Nephron progenitor cell (in vitro differentiated cells): ENCODE results near the gene CHD5.

Experiments used
- DNase-seq: peaks from one replicate; pipeline ENCODE4 v3.0.0; 2021
- H3K27ac Mint-ChIP-seq: 2 replicates; pipeline ENCODE4 v1.8.0; 2021; ENCODE audit warnings: mild to moderate bottlenecking, moderate library complexity, mixed read lengths
- H3K27me3 Mint-ChIP-seq: 2 replicates; pipeline ENCODE4 v1.8.0; 2021; ENCODE audit warnings: mild to moderate bottlenecking, low read depth, mixed read lengths; ENCODE audit not compliant: poor library complexity
- H3K36me3 Mint-ChIP-seq: 2 replicates; pipeline ENCODE4 v1.8.0; 2021; ENCODE audit warnings: low read depth, mixed read lengths
- H3K4me1 Mint-ChIP-seq: 2 replicates; pipeline ENCODE4 v1.8.0; 2021; ENCODE audit warnings: mixed read lengths
- H3K4me3 Mint-ChIP-seq: 2 replicates; pipeline ENCODE4 v1.8.0; 2021; ENCODE audit warnings: mild to moderate bottlenecking, moderate library complexity, mixed read lengths
- H3K9me3 Mint-ChIP-seq: 2 replicates; pipeline ENCODE4 v1.8.0; 2021; ENCODE audit warnings: mild to moderate bottlenecking, moderate library complexity, mixed read lengths
- TF ChIP-seq, protein P1 (sequence below): fragments of 200-600 bp; sonication (generic); IDR thresholded peaks from 2 replicates; pipeline ENCODE4 v1.5.0; 2021; ENCODE audit warnings: antibody characterized with exemption

The CHD5 gene

DNA sequence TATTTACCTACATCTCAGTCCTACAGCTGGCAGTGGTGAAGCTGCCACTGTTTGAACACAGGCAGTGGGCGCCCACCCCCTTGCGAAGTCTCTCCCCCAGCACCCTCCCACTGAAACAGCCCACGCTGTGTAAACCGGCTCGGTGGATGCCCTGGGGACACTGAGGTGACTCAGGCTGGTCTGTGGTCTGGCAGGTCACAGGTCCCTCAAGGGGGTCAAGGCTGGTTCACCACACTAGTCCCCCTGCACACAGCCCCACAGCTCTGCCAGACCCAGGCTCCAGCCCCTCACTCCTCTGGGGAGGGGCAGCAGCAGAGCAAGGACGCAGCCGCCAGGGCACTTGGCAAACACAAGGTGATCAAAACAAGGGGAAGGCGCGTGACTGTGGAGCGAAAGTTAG, 7.6 kb downstream of the CHD5 start:
- H3K4me3 Mint-ChIP-seq, result no peak overlapping the region
- H3K27me3 Mint-ChIP-seq, result peaks cover 26% of the 10 kb centered on the region
- H3K4me1 Mint-ChIP-seq, result peaks cover 17% of the 10 kb centered on the region
- DNase-seq, result no peak
- no peaks in the 10 kb centered on the region for H3K36me3 Mint-ChIP-seq
- no peak overlapping the region for H3K27ac Mint-ChIP-seq
- no peaks in the 10 kb centered on the region for H3K9me3 Mint-ChIP-seq
- TF ChIP-seq, protein P1, sequence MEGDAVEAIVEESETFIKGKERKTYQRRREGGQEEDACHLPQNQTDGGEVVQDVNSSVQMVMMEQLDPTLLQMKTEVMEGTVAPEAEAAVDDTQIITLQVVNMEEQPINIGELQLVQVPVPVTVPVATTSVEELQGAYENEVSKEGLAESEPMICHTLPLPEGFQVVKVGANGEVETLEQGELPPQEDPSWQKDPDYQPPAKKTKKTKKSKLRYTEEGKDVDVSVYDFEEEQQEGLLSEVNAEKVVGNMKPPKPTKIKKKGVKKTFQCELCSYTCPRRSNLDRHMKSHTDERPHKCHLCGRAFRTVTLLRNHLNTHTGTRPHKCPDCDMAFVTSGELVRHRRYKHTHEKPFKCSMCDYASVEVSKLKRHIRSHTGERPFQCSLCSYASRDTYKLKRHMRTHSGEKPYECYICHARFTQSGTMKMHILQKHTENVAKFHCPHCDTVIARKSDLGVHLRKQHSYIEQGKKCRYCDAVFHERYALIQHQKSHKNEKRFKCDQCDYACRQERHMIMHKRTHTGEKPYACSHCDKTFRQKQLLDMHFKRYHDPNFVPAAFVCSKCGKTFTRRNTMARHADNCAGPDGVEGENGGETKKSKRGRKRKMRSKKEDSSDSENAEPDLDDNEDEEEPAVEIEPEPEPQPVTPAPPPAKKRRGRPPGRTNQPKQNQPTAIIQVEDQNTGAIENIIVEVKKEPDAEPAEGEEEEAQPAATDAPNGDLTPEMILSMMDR, result no peak

- Mint-ChIP-seq H3K9me3 (no peaks in the 10 kb centered on the region), H3K4me3 (no peak overlapping the region), H3K4me1 (peaks cover 14% of the 10 kb centered on the region), H3K36me3 (no peaks in the 10 kb centered on the region), H3K27ac (no peak overlapping the region), H3K27me3 (peaks cover 33% of the 10 kb centered on the region)
- DNase-seq, result peak; percentile 42
- TF ChIP-seq, protein P1, result peak; percentile 37
Measured at GRCh38 chr1:6171548-6172124, 8.5 kb downstream of the CHD5 start.

DNA sequence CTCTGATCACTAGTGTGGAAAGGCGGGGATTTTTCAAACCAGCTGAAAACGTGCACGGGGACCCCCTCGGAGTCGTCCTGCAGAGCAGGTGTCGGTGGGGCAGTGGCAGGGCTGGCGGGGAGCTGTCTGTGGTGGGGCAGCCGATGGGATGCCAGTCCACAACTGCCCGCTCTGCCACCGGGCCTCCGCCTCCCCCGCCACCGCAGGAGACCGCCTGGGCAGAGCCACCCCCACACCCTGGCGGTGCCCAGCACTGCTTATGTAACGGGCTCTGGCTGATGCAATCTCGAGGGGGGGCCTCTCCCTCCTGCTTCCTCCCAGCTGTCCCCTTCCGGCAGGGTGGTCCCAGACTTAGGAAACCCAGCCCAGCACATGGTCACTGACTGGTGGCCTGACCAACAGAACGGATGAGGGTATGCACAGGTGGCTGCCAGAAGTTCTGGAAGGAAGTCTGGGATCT, 9.3 kb downstream of the CHD5 start:
- H3K36me3 Mint-ChIP-seq, result no peaks in the 10 kb centered on the region
- H3K4me3 Mint-ChIP-seq, result no peak overlapping the region
- H3K9me3 Mint-ChIP-seq, result no peaks in the 10 kb centered on the region
- TF ChIP-seq, protein P1, result no peak
- no peak for DNase-seq
- H3K27me3 Mint-ChIP-seq, result peaks cover 38% of the 10 kb centered on the region
- peaks cover 14% of the 10 kb centered on the region for H3K4me1 Mint-ChIP-seq
- no peak overlapping the region for H3K27ac Mint-ChIP-seq

- no peaks in the 10 kb centered on the region for H3K36me3 Mint-ChIP-seq
Measured at GRCh38 chr1:6170116-6170741, 9.9 kb downstream of the CHD5 start.

GRCh38 chr1:6168947-6169586, 11.1 kb downstream of the CHD5 start:
- no peaks in the 10 kb centered on the region for H3K9me3 Mint-ChIP-seq
- H3K36me3 Mint-ChIP-seq, result no peaks in the 10 kb centered on the region
- H3K27me3 Mint-ChIP-seq, result peaks cover 50% of the 10 kb centered on the region
- TF ChIP-seq, protein P1, result no peak
- DNase-seq, result no peak
- H3K4me1 Mint-ChIP-seq, result peaks cover 14% of the 10 kb centered on the region
- no peak overlapping the region for H3K27ac Mint-ChIP-seq
- H3K4me3 Mint-ChIP-seq, result no peak overlapping the region

More at GRCh38 chr1:6170116-6170741, 9.9 kb downstream of the CHD5 start:
- DNase-seq, result no peak
- Mint-ChIP-seq H3K4me3 (no peak overlapping the region), H3K27ac (no peak overlapping the region), H3K9me3 (no peaks in the 10 kb centered on the region), H3K27me3 (peaks cover 43% of the 10 kb centered on the region), H3K4me1 (peaks cover 14% of the 10 kb centered on the region)
- TF ChIP-seq, protein P1, result no peak
